NCI-H1417 (cell line): ENCODE data around the gene FSTL1.

Experiments used
- DNase-seq, 3 experiments: peaks; one replicate each; lab custom pipeline; 2025; lab: John Stamatoyannopoulos, UW

Gene FSTL1

GRCh38 chr3:120353463-120353862 lies 97.3 kb downstream of the FSTL1 start:
- no peak for DNase-seq

DNA sequence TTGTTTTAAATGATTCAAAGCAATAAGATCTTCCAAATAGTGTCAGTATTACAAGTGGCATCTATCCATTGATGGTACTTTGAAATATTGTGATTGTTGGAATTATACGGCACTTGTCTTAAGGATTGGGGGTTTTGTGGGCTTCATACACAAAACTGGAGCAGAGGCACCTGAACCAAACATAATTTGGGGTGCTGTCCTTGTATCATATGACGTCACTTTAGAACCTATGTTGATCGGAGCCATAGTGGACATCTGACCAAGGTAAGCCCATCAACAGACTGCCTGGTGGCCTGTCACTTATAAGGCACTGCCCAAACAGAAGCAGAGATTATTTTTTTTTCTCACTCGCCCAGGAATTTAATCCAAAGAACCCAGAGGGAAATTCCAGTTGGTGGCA lies 98.8 kb downstream of the FSTL1 start:
- DNase-seq = no peak

GRCh38 chr3:120350401-120350941 lies 100.3 kb downstream of the FSTL1 start:
- peak in 1 of 3 experiments; percentile 48 for DNase-seq

GRCh38 chr3:120349855-120350125 lies 101.0 kb downstream of the FSTL1 start:
- no peak for DNase-seq

- DNase-seq = peak; percentile 93 to 100 (median 98)
Measured at GRCh38 chr3:120348991-120349854, 101.6 kb downstream of the FSTL1 start, which contains the start of gene LRRC58. Gene LRRC58 (minus strand): TSS chr3:120349354. CDS start chr3:120349243, 111 bp downstream.

- peak; percentile 57 to 95 (median 63) for DNase-seq
Measured at GRCh38 chr3:120348065-120348990, 102.5 kb downstream of the FSTL1 start.

DNA sequence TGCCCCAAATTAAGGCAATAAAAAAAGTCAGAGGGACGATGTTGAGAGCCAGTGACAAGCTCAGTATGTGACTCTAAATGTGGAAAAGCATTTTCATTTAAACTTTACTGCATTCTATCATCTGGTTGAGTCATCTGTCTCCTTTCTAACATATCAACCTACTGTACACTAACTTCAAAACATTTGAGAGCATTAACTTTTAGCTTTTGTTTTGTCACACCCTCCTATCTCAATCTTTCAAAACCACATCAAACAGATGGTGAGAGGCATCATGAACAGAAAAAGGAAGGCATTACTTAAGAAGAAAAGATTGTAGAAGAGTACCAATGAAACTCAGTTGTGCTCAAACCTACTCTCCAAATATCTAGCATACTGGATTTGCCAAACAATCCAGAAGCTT lies 106.4 kb downstream of the FSTL1 start:
- DNase-seq = no peak
